Calu3 (cell line): ENCODE data around the gene NDUFA1. TPM values are rescaled to one million over a fixed set of nuclear protein-coding genes. Genes with fewer than 3 reads are reported as not detected.
"Not testable (repeated sequence)": the region's sequence is repeated elsewhere in the genome, so short reads cannot be mapped to it uniquely, and the experiment has no call there.

Source experiments
- BruUV-seq: library from RNA; stranded (reverse); fragments of 400-500 nt; replicated peaks from 2 replicates; lab custom pipeline; 2021; lab: Mats Ljungman, UMichigan
- CTCF ChIA-PET: fragments of 300-600 bp; sonication (Branson Sonifier 250); formaldehyde crosslinking; loops from one replicate; lab custom pipeline; 2022; ENCODE audit warnings: antibody characterized with exemption; lab: Charles Lee
- DNase-seq: peaks from one replicate; pipeline ENCODE4 v3.0.0; 2022
- H3K27ac Mint-ChIP-seq: one replicate; pipeline ENCODE4 v1.8.0; 2022; ENCODE audit warnings: mixed read lengths; ENCODE audit not compliant: unreplicated experiment
- H3K27me3 Mint-ChIP-seq: one replicate; pipeline ENCODE4 v1.8.0; 2022; ENCODE audit warnings: mixed read lengths; ENCODE audit not compliant: unreplicated experiment
- H3K36me3 Mint-ChIP-seq: one replicate; pipeline ENCODE4 v1.8.0; 2022; ENCODE audit warnings: mild to moderate bottlenecking, moderate library complexity, mixed read lengths; ENCODE audit not compliant: insufficient read depth, unreplicated experiment
- H3K4me1 Mint-ChIP-seq: one replicate; pipeline ENCODE4 v1.8.0; 2022; ENCODE audit warnings: mild to moderate bottlenecking, low read depth, mixed read lengths; ENCODE audit not compliant: unreplicated experiment
- H3K4me3 Mint-ChIP-seq: one replicate; pipeline ENCODE4 v1.8.0; 2022; ENCODE audit warnings: mild to moderate bottlenecking, low read depth, moderate library complexity, mixed read lengths; ENCODE audit not compliant: unreplicated experiment
- H3K9me3 Mint-ChIP-seq: one replicate; pipeline ENCODE4 v1.8.0; 2022; ENCODE audit warnings: low read depth, mixed read lengths; ENCODE audit not compliant: unreplicated experiment
- CTCF ChIP-seq: fragments of 200-600 bp; IDR thresholded peaks from one replicate; pipeline ENCODE4 v1.8.0; 2022; ENCODE audit warnings: antibody characterized with exemption; ENCODE audit not compliant: unreplicated experiment
- intact Hi-C: fragments of 100-400 bp; cut with micrococcal nuclease; formaldehyde crosslinking; loops from one replicate; pipeline ENCODE4 v1.10.0; 2022; ENCODE audit not compliant: unreplicated experiment
- total RNA-seq: library from RNA; stranded (reverse); gene quantifications from 2 replicates; pipeline ENCODE4 v1.2.3, GENCODE V29; 2022

NDUFA1 gene
- total RNA-seq, 1 experiment from 2014 or later, result 79.6 TPM

- Mint-ChIP-seq H3K36me3 (no peaks in the 10 kb centered on the region), H3K9me3 (no peaks in the 10 kb centered on the region), H3K27me3 (peaks cover 12% of the 10 kb centered on the region), H3K4me3 (no peak overlapping the region), H3K4me1 (no peaks in the 10 kb centered on the region), H3K27ac (no peak overlapping the region)
- intact Hi-C loops, result no loop called here
- CTCF ChIA-PET, result no interaction called here
- TF ChIP-seq CTCF, result no peak
- no TSS peak for BruUV-seq
- DNase-seq, result no peak
Observed at GRCh38 chrX:119919835-119920585, 48.4 kb downstream of the NDUFA1 start.

- DNase-seq, H3K27me3 Mint-ChIP-seq, CTCF ChIA-PET, H3K9me3 Mint-ChIP-seq, H3K27ac Mint-ChIP-seq, H3K4me1 Mint-ChIP-seq, H3K36me3 Mint-ChIP-seq, intact Hi-C loops, BruUV-seq, H3K4me3 Mint-ChIP-seq: not testable (repeated sequence)
Observed at GRCh38 chrX:119922391-119922790, 50.8 kb downstream of the NDUFA1 start.

Other genes starting within 250 kb of the NDUFA1 start
- gene SEPTIN6, start 178.7 kb upstream of the NDUFA1 start, total RNA-seq, result 7.7 and 8.5 TPM in 2 replicates
- not detected in 2 replicates for gene SOWAHD, start 113.2 kb upstream of the NDUFA1 start, total RNA-seq
- gene RPL39, start 80.2 kb upstream of the NDUFA1 start, total RNA-seq, result 1,689 and 1,778 TPM in 2 replicates
- gene UPF3B, start 18.9 kb upstream of the NDUFA1 start, total RNA-seq, result 15.6 and 17.2 TPM in 2 replicates
- gene RNF113A, start 99 bp upstream of the NDUFA1 start, total RNA-seq, result 16.9 and 18.3 TPM in 2 replicates
- gene AKAP14, start 24.1 kb downstream of the NDUFA1 start, total RNA-seq, result not detected in 2 replicates
- 9.8 and 10.0 TPM in 2 replicates for gene NKAP, start 71.9 kb downstream of the NDUFA1 start, total RNA-seq
- not detected in 2 replicates for gene RHOXF2B, start 205.9 kb downstream of the NDUFA1 start, total RNA-seq
- not detected in 2 replicates for gene RHOXF1, start 244.1 kb downstream of the NDUFA1 start, total RNA-seq